GM12873 (cell line): ENCODE measurements around the gene HBA1.
"Not testable (repeated sequence)": the region's sequence is repeated elsewhere in the genome, so short reads cannot be mapped to it uniquely, and the experiment has no call there.

ENCODE experiments used
- TF ChIP-seq, protein P1 (sequence below): IDR thresholded peaks from 2 replicates; pipeline ENCODE4 v1.5.1; 2012; ENCODE audit warnings: low read depth, mild to moderate bottlenecking, moderate library complexity, low read length, control low read depth; ENCODE audit not compliant: insufficient read depth; ENCODE audit errors: missing control alignments

The HBA1 gene

DNA sequence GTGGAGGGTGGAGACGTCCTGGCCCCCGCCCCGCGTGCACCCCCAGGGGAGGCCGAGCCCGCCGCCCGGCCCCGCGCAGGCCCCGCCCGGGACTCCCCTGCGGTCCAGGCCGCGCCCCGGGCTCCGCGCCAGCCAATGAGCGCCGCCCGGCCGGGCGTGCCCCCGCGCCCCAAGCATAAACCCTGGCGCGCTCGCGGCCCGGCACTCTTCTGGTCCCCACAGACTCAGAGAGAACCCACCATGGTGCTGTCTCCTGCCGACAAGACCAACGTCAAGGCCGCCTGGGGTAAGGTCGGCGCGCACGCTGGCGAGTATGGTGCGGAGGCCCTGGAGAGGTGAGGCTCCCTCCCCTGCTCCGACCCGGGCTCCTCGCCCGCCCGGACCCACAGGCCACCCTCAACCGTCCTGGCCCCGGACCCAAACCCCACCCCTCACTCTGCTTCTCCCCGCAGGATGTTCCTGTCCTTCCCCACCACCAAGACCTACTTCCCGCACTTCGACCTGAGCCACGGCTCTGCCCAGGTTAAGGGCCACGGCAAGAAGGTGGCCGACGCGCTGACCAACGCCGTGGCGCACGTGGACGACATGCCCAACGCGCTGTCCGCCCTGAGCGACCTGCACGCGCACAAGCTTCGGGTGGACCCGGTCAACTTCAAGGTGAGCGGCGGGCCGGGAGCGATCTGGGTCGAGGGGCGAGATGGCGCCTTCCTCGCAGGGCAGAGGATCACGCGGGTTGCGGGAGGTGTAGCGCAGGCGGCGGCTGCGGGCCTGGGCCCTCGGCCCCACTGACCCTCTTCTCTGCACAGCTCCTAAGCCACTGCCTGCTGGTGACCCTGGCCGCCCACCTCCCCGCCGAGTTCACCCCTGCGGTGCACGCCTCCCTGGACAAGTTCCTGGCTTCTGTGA is at the start of gene HBA1:
Gene HBA1 (plus strand): TSS at position 204 of the 906 bp plus-strand sequence. CDS start 37 bp downstream, at position 241.
- TF ChIP-seq, protein P1, sequence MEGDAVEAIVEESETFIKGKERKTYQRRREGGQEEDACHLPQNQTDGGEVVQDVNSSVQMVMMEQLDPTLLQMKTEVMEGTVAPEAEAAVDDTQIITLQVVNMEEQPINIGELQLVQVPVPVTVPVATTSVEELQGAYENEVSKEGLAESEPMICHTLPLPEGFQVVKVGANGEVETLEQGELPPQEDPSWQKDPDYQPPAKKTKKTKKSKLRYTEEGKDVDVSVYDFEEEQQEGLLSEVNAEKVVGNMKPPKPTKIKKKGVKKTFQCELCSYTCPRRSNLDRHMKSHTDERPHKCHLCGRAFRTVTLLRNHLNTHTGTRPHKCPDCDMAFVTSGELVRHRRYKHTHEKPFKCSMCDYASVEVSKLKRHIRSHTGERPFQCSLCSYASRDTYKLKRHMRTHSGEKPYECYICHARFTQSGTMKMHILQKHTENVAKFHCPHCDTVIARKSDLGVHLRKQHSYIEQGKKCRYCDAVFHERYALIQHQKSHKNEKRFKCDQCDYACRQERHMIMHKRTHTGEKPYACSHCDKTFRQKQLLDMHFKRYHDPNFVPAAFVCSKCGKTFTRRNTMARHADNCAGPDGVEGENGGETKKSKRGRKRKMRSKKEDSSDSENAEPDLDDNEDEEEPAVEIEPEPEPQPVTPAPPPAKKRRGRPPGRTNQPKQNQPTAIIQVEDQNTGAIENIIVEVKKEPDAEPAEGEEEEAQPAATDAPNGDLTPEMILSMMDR, result not testable (repeated sequence)

GRCh38 chr16:129075-129474 is 47.4 kb upstream of the HBA1 start:
- TF ChIP-seq, protein P1, result no peak

DNA sequence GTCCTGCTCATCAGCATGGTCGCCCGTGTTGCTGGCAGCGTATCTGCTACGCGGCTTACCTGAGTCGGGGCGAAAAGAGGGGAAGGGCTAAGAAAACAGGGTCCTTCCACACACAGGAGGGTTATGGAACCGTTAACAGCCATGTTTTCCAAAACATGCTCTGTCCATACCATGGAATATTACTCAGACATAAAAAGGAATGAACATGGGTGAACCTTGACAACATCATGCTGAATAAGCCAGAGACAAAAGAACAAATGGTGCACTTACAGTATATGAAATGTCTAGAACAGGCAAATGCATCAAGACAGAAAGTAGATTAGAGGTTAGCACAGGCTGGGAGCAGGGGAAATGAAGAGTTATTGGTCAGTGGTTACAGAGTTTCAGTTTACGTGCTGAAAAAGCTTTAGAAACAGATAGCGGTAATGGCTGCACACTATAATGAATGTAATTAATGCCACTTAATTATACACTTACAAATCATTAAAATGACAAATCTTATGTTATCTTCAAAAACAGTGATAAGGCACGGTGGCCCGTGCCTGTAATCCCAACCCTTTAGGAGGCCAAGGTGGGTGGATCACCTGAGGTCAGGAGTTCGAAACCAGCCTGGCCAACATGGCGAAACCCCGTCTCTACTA is 45.8 kb upstream of the HBA1 start:
- TF ChIP-seq, protein P1, result no peak

GRCh38 chr16:132120-132519 is 44.4 kb upstream of the HBA1 start:
- TF ChIP-seq, protein P1, result no peak

GRCh38 chr16:133716-134115 is 42.8 kb upstream of the HBA1 start:
- TF ChIP-seq, protein P1, result no peak

- TF ChIP-seq, protein P1, result no peak
Observed at GRCh38 chr16:138049-138417, 38.4 kb upstream of the HBA1 start.

DNA sequence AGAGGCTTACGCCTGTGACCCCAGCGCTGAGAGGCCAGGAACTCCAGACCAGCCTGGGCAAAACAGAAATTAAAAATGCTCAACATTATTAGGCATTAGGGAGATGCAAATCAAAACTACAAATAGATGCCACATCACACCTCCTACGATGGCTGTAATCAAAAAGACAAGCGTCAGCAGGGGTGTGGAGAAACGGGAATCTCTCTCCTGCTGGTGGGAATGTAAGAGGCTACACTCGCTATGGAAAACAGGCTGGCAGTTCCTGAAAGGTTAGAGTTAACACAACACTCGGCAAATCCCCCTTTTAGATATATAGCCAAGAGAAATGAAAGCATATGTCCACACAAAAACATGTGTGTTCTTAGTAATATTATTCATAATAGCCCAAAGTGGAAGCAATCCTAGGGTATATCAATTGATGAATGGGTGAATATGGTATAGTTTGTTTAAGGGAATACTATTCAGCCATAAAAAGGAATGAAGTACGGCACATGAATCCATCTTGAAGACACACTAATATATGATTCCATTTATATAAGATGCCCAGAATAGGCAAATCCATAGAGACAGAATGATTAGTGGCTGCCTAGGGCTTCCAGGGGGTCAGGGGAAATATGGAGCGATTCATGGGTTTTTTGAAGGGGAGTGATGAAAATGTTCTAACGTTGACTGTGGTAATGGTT is 36.2 kb upstream of the HBA1 start:
- TF ChIP-seq, protein P1, result no peak
